PC-3 (cell line): ENCODE results near the gene IL34.

ENCODE experiments used
- CTCF ChIP-seq: fragments of 300-600 bp; sonication (generic); conservative IDR thresholded peaks from 2 replicates; pipeline ENCODE4 v1.5.1; 2017; ENCODE audit warnings: antibody characterized with exemption, low read depth, mild to moderate bottlenecking, low read length
- EZH2 ChIP-seq: fragments of 300-600 bp; sonication (generic); IDR thresholded peaks from one replicate; pipeline ENCODE4 v1.6.1; 2017; ENCODE audit warnings: antibody characterized with exemption, mild to moderate bottlenecking, low read length; ENCODE audit not compliant: unreplicated experiment
- EZH2phosphoT487 ChIP-seq: fragments of 300-600 bp; sonication (generic); IDR thresholded peaks from 2 replicates; pipeline ENCODE4 v1.6.1; 2018; ENCODE audit warnings: mild to moderate bottlenecking, antibody characterized with exemption, low read length, borderline replicate concordance

DNA sequence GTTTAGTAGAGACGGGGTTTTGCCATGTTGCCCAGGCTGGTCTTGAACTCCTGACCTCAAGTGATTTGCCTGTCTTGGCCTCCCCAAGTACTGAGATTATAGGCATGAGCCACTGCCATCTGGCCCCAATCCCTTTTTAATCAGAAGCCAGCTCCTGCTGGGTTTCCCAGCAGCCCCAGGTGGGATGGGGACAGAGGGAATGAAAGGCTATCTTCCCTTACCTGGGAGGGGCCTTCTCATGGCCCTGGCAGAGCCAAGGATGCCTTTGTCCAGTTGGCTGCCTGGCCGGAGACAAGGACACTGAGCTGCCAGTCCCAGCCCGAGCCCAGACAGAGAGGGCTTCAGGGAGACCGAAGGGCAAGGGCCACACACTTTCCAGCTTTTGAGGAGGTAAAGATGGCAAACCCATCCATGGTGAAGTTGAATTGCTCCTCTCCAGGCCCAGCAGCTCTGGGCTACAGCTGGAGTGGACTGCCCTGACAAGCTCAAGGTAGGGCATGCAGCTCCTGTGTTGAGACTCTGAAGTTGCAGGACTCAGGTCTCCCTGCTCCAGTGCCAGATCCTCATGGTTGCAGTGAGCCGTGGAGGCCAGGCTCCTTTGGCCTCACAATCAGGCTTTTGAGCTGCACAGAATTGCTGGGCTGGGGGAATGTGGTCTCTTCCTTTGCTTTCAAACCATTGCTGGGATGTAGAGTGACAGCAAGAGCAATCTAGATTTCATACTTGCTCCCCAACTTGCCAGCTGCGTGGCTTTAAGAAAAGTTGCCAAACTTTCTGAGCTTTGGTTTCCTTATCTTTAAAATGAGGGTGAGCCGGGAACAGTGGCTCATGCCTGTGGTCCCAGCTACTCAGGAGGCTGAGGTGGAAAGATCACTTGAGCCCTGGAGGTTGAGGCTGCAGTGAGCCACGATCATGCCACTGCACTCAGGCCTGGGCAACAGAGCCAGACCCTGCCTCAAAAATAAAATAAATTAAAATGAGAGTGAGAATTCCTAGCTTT is 44.5 kb upstream of the IL34 start:
- TF ChIP-seq EZH2 (no peak), CTCF (no peak), EZH2phosphoT487 (no peak)
